Spleen (tissue), 11 donors: ENCODE measurements around the gene PFDN5. TPM values are rescaled to one million over a fixed set of nuclear protein-coding genes. Genes with fewer than 3 reads are reported as not detected.
A peak's percentile ranks its signal among the peaks of the same experiment; 100 is the strongest.
"Not testable (repeated sequence)": the region's sequence is repeated elsewhere in the genome, so short reads cannot be mapped to it uniquely, and the experiment has no call there.

Experiments
- DNase-seq: peaks from one replicate; pipeline ENCODE4 v3.0.0-alpha.2; 2020
- H3K27ac ChIP-seq, 8 donors: fragments of 200-600 bp; sonication (generic) in 7 of 8; 1 replicate in 4 of 8; 2 replicates in 4 of 8; pipeline versions ENCODE4 v1.5.0 to v1.8.0; 2016 to 2021; ENCODE audit warnings: inconsistent platforms in 4 of 8, mild to moderate bottlenecking in 4 of 8, moderate library complexity in 1 of 8
- H3K27me3 ChIP-seq, 7 donors: fragments of 200-600 bp; sonication (generic) in 6 of 7; replicated peaks in 1 of 7; 1 replicate in 4 of 7; 2 replicates in 3 of 7; pipeline versions ENCODE4 v1.5.0 to v1.8.0; 2016 to 2021; ENCODE audit warnings: inconsistent platforms in 3 of 7, mild to moderate bottlenecking in 1 of 7
- H3K36me3 ChIP-seq, 6 donors: fragments of 200-600 bp; sonication (generic) in 5 of 6; 1 replicate in 4 of 6; 2 replicates in 2 of 6; pipeline versions ENCODE4 v1.5.0 to v1.8.0; 2016 to 2021; ENCODE audit warnings: inconsistent platforms in 2 of 6
- H3K4me1 ChIP-seq, 6 donors: fragments of 200-600 bp; sonication (generic) in 5 of 6; 1 replicate in 3 of 6; 2 replicates in 3 of 6; pipeline versions ENCODE4 v1.5.0 to v1.8.0; 2016 to 2021; ENCODE audit warnings: inconsistent platforms in 3 of 6
- H3K4me3 ChIP-seq, 8 donors: fragments of 200-600 bp; sonication (generic) in 7 of 8; 1 replicate in 4 of 8; 2 replicates in 4 of 8; pipeline versions ENCODE4 v1.5.0 to v1.8.0; 2016 to 2021; ENCODE audit warnings: inconsistent platforms in 4 of 8, mild to moderate bottlenecking in 4 of 8, moderate library complexity in 2 of 8
- H3K9me3 ChIP-seq, 8 donors: fragments of 200-600 bp; sonication (generic) in 7 of 8; 1 replicate in 4 of 8; 2 replicates in 4 of 8; pipeline versions ENCODE4 v1.5.0 to v1.8.0; 2016 to 2021; ENCODE audit warnings: inconsistent platforms in 4 of 8
- POLR2A ChIP-seq, 3 donors: fragments of 450-650 bp; IDR thresholded peaks; one replicate each; pipeline ENCODE4 v1.5.1; 2017; ENCODE audit warnings: antibody characterized with exemption in 3 of 3, mild to moderate bottlenecking in 1 of 3
- POLR2AphosphoS5 ChIP-seq, 3 donors: sonication (generic); formaldehyde crosslinking; IDR thresholded peaks; one replicate each; pipeline ENCODE4 v1.5.1; 2017; ENCODE audit warnings: antibody characterized with exemption in 3 of 3
- WGBS, 5 donors: extraction: QIAGEN DNeasy Blood & Tissue Kit in 3 of 5; methylation state at CpG; one replicate each; pipeline versions ENCODE4 v1.1.5 to v1.1.7; 2013 to 2018; 5-methylcytosine and 5-hydroxymethylcytosine counted together
- intact Hi-C: fragments of 100-400 bp; cut with DNase I; formaldehyde crosslinking; loops from one replicate; pipeline ENCODE4 v1.15.0; 2023; ENCODE audit warnings: low total_unique reads
- polyA plus RNA-seq, 3 donors: library from polyadenylated mRNA; stranded (reverse); fragments of 200-250 nt; gene quantifications; one replicate each; pipeline ENCODE4 v1.2.1, GENCODE V29; 2013
- total RNA-seq, 7 donors: library from RNA; depleted of rRNA in 3 of 7; stranded (reverse); fragments of >200 nt in 3 of 7; fragmentation: NEBNext Ultra II Directional in 4 of 7; extraction: Animal tissue kit (Norgen Biotek cat#: 25700) in 4 of 7; gene quantifications; one replicate each; pipeline versions ENCODE4 v1.1.0 to v1.2.1, GENCODE V29; 2016 to 2021
- TF ChIP-seq, protein P1 (sequence below), 11 experiments: fragments of 200-600 bp in 7 of 11; fragments of 450-650 bp in 4 of 11; sonication (generic) in 4 of 11; IDR thresholded peaks in 8 of 11; conservative IDR thresholded peaks in 3 of 11; 1 replicate in 7 of 11; 2 replicates in 4 of 11; pipeline versions ENCODE4 v1.4.0 to v1.8.0; 2016 to 2021; ENCODE audit warnings: antibody characterized with exemption in 11 of 11, inconsistent platforms in 4 of 11, mild to moderate bottlenecking in 1 of 11
- donor health status: healthy with polysubstance abuse.
- donor health status: DM: no; HTN: no; CAD: no; lungs with moderate emphysema.
- donor health status: DM: no; HTN: no; CAD: no.
- donor health status: Bipolar disorder and iron deficiency.
- donor health status: healthy.
- donor health status: DM: no; HTN: no; CAD: no.
- donor health status: DM: yes; HTN: yes; CAD: no.

The PFDN5 gene
- total and polyA plus RNA-seq, 10 donors = 399 to 2,525 (median 730) TPM

DNA sequence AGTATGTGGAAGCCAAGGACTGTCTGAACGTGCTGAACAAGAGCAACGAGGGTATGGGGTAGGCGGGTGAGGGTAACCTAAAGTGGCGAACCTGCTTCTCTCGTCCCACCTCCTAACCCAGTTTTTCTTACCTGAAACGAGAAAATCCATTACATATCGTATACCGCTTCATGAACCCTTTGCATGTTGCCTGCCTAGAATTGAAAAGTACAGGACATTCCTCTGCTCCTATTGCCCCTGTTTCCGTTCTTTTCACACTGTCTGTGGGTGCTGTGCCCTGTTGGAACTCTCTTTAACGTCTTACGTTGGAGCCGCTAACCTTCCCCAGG, 513 bp downstream of the PFDN5 start:
- intact Hi-C loops = no loop called here
- TF ChIP-seq, protein P1, sequence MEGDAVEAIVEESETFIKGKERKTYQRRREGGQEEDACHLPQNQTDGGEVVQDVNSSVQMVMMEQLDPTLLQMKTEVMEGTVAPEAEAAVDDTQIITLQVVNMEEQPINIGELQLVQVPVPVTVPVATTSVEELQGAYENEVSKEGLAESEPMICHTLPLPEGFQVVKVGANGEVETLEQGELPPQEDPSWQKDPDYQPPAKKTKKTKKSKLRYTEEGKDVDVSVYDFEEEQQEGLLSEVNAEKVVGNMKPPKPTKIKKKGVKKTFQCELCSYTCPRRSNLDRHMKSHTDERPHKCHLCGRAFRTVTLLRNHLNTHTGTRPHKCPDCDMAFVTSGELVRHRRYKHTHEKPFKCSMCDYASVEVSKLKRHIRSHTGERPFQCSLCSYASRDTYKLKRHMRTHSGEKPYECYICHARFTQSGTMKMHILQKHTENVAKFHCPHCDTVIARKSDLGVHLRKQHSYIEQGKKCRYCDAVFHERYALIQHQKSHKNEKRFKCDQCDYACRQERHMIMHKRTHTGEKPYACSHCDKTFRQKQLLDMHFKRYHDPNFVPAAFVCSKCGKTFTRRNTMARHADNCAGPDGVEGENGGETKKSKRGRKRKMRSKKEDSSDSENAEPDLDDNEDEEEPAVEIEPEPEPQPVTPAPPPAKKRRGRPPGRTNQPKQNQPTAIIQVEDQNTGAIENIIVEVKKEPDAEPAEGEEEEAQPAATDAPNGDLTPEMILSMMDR (IDR thresholded peaks at IDR 0.05 in 8 of 11, conservative IDR thresholded peaks at IDR 0.05 in 3 of 11) = no peak
- TF ChIP-seq POLR2AphosphoS5 (IDR thresholded peaks at IDR 0.05) = no peak
- TF ChIP-seq POLR2A (IDR thresholded peaks at IDR 0.05) = no peak
- Histone ChIP-seq H3K4me3 (peak overlapping the region; percentile 40 to 98 (median 72)), H3K27me3 (no peaks in the 10 kb centered on the region), H3K9me3 (no peaks in the 10 kb centered on the region), H3K4me1 (peaks cover 24 to 63% (median 54%) of the 10 kb centered on the region in 6 donors), H3K36me3 (peaks cover 0 to 52% (median 11%) of the 10 kb centered on the region in 6 donors), H3K27ac (peak overlapping the region; percentile 82 to 94 (median 86))
- DNase-seq = no peak
- WGBS, 5 donors = 6 to 9% (median 7%) methylated on average over 12 of the region's 12 CpGs

DNA sequence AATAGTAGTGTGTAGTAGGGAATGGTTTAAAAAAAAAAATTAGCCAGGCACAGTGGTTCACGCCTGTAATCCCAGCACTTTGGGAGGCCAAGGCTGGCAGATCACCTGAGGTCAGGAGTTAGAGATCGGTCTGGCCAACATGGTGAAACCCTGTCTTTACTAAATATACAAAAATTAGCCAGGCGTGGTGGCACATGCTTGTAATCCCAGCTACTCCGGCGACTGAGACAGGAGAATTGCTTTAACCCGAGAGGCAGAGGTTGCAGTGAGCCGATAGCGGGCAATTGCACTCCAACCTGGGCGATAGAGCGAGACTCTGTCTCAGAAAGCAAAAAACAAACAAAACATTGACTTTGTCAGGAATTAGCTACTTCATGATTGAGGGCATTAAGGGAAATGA, 1.8 kb downstream of the PFDN5 start:
- Histone ChIP-seq H3K27ac (peak overlapping the region in 5 of 8 donors; percentile 66 to 94 (median 87)), H3K36me3 (peaks cover 0 to 52% (median 18%) of the 10 kb centered on the region in 6 donors), H3K4me1 (peaks cover 33 to 75% (median 66%) of the 10 kb centered on the region in 6 donors), H3K4me3 (peak overlapping the region in 1 of 8 donors; percentile 98)
- whole genome bisulfite sequencing, 5 donors = 94 to 97% (median 95%) methylated on average over 10 of the region's 10 CpGs
- DNase-seq, H3K27me3 ChIP-seq, H3K9me3 ChIP-seq, intact Hi-C loops: not testable (repeated sequence)

DNA sequence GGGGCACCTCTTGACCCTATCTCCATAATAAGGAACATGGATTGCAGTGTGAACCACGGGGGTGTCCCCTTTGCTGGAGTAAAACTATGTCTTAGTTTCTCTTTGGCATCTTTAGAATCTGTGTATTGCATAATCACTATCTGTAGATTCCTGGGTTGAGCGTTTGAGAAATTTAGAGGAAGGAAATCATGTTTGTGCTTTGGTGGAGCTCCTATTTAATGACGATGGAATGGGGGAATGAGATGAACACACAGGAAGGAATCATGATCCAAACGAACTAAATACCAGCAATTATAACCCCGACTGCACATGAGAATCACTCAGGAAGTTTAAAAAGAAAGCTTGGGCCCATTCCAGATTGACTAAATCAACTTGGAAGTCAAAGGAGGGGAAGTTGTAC, 2.8 kb downstream of the PFDN5 start:
- Histone ChIP-seq H3K27ac (peak overlapping the region in 7 of 8 donors; percentile 66 to 94 (median 83)), H3K4me3 (peak overlapping the region in 1 of 8 donors; percentile 9), H3K4me1 (peaks cover 33 to 86% (median 76%) of the 10 kb centered on the region in 6 donors), H3K27me3 (no peaks in the 10 kb centered on the region), H3K36me3 (peaks cover 0 to 52% (median 28%) of the 10 kb centered on the region in 6 donors), H3K9me3 (no peaks in the 10 kb centered on the region)
- DNase-seq = no peak
- 21 to 54% (median 32%) methylated on average over 5 of the region's 5 CpGs for WGBS, 5 donors
- intact Hi-C loops = no loop called here
- TF ChIP-seq POLR2A (IDR thresholded peaks at IDR 0.05) (no peak), POLR2AphosphoS5 (IDR thresholded peaks at IDR 0.05) (no peak)
- TF ChIP-seq, protein P1 (IDR thresholded peaks at IDR 0.05 in 8 of 11, conservative IDR thresholded peaks at IDR 0.05 in 3 of 11) = no peak

DNA sequence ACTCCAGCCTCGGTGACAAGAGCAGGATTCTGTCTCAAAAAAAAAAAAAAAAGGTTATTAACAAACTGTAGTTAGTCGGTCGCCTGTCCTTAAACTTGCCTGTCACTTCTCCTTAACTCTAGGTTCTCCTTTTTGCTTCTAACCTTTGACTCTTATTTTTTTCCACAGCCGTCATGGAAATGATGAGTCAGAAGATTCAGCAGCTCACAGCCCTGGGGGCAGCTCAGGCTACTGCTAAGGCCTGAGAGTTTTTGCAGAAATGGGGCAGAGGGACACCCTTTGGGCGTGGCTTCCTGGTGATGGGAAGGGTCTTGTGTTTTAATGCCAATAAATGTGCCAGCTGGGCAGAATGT, 3.7 kb downstream of the PFDN5 start:
- Histone ChIP-seq H3K9me3 (no peaks in the 10 kb centered on the region), H3K4me1 (peaks cover 33 to 92% (median 79%) of the 10 kb centered on the region in 6 donors), H3K27me3 (no peaks in the 10 kb centered on the region), H3K36me3 (peaks cover 0 to 59% (median 33%) of the 10 kb centered on the region in 6 donors), H3K27ac (peak overlapping the region; percentile 64 to 94 (median 82)), H3K4me3 (peak overlapping the region; percentile 72 to 99 (median 93))
- DNase-seq = no peak
- TF ChIP-seq, protein P1 (IDR thresholded peaks at IDR 0.05 in 8 of 11, conservative IDR thresholded peaks at IDR 0.05 in 3 of 11) = peak in 1 of 11 experiments; percentile 5
- TF ChIP-seq POLR2AphosphoS5 (IDR thresholded peaks at IDR 0.05) (no peak), POLR2A (IDR thresholded peaks at IDR 0.05) (no peak)
- 30 to 61% (median 36%) methylated on average over 5 of the region's 5 CpGs for WGBS, 5 donors
- intact Hi-C loops = no loop called here
